ENCODE measurements around the gene TGFA. TPM values are rescaled to one million over a fixed set of nuclear protein-coding genes. Genes with fewer than 3 reads are reported as not detected.
A peak's percentile ranks its signal among the peaks of the same experiment; 100 is the strongest.

Gene TGFA
- total RNA-seq, 2 donors from 2014 or later: 2.0 to 3.2 TPM

DNA sequence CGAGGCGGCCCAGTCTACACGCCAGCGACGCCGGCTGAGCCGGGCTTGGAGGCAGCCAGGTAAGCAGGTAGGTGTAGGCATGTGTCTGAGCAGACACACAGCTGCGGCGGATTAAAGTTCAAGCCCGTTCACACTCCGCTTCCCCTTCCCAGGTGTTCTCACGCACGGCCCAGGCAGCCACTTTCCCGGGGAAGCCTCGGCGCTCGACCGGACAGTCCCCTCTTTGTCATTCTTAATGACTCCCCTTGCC is 367 bp downstream of the TGFA start:
- H3K27ac ChIP-seq (ENCODE audit: low read depth, low read length): no peak overlapping the region
- peaks cover 62% of the 10 kb centered on the region for H3K27me3 ChIP-seq (ENCODE audit: control insufficient read depth, insufficient read depth, low read length, poor library complexity, severe bottlenecking)
- Mint-ChIP-seq H3K27me3 (ENCODE audit: insufficient read depth) (peaks cover 49% of the 10 kb centered on the region), H3K36me3 (ENCODE audit: low read depth) (no peaks in the 10 kb centered on the region), H3K27ac (peak overlapping the region; percentile 85), H3K4me1 (peaks cover 31% of the 10 kb centered on the region), H3K4me3 (peak overlapping the region; percentile 82), H3K9me3 (no peaks in the 10 kb centered on the region)
- peak; percentile 88 for DNase-seq
- no peaks in the 10 kb centered on the region for H3K36me3 ChIP-seq (ENCODE audit: control insufficient read depth, insufficient read depth, low read length)
- H3K4me1 ChIP-seq (ENCODE audit: control insufficient read depth, insufficient read depth, low read length): peaks cover 10% of the 10 kb centered on the region
- no peak overlapping the region for H3K9ac ChIP-seq (ENCODE audit: extremely low read depth, low read length, poor library complexity, severe bottlenecking)
- H3K4me3 ChIP-seq (ENCODE audit: low read length): peak overlapping the region; percentile 84
- TF ChIP-seq, protein P1, sequence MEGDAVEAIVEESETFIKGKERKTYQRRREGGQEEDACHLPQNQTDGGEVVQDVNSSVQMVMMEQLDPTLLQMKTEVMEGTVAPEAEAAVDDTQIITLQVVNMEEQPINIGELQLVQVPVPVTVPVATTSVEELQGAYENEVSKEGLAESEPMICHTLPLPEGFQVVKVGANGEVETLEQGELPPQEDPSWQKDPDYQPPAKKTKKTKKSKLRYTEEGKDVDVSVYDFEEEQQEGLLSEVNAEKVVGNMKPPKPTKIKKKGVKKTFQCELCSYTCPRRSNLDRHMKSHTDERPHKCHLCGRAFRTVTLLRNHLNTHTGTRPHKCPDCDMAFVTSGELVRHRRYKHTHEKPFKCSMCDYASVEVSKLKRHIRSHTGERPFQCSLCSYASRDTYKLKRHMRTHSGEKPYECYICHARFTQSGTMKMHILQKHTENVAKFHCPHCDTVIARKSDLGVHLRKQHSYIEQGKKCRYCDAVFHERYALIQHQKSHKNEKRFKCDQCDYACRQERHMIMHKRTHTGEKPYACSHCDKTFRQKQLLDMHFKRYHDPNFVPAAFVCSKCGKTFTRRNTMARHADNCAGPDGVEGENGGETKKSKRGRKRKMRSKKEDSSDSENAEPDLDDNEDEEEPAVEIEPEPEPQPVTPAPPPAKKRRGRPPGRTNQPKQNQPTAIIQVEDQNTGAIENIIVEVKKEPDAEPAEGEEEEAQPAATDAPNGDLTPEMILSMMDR (conservative IDR thresholded peaks at IDR 0.05): no peak
- H3K9me3 ChIP-seq (ENCODE audit: control insufficient read depth, low read length): no peaks in the 10 kb centered on the region
- WGBS, 2 experiments (ENCODE audit: insufficient coverage in 1 of 2, insufficient read length in 1 of 2): 0% methylated on average over 11 to 18 of the region's 18 CpGs

DNA sequence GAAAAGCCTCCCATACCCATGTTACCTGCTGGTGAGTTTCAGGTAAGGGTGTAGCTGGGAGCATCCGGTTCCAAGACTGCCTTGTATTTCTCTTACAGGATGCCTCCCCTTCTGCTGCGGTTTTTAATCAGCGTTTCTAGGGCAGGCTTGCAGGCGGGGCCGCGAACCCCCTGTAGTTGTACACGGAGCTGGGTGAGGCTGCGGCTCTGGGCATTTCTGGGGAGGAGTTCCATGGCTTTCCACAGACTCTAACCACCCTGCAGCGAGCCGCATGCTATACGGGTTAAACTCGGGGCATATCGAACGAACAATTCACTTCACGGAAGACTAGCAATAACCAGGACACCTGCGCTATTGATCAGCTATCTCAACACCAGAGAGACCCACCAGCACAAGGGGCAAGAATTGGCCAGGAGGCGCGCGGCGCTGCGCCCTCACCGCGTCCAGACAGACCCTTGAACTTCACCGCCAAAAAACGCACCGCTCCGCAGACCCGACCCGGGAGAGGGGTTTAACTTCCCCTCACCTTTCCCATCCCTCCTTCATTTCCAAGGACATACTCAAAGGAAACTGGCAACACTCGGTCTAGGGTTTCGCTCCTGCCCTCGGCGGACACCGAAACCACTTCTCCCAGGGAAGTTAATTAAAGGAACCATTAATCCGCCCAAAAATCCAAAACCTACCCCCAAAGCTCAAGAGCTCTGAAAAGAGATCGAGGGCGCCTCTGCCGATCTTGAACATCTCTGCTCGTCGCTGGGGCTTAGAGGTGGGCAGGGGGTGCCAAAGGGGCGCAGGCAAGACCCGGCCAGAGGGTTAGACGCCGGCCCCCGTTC is 909 bp downstream of the TGFA start:
- Histone ChIP-seq H3K9me3 (ENCODE audit: control insufficient read depth, low read length) (no peaks in the 10 kb centered on the region), H3K4me3 (ENCODE audit: low read length) (peak overlapping the region; percentile 84), H3K36me3 (ENCODE audit: control insufficient read depth, insufficient read depth, low read length) (no peaks in the 10 kb centered on the region), H3K9ac (ENCODE audit: extremely low read depth, low read length, poor library complexity, severe bottlenecking) (no peak overlapping the region), H3K4me1 (ENCODE audit: control insufficient read depth, insufficient read depth, low read length) (peaks cover 10% of the 10 kb centered on the region), H3K27ac (ENCODE audit: low read depth, low read length) (no peak overlapping the region), H3K27me3 (ENCODE audit: control insufficient read depth, insufficient read depth, low read length, poor library complexity, severe bottlenecking) (peaks cover 62% of the 10 kb centered on the region)
- peak overlapping the region; percentile 82 for H3K4me3 Mint-ChIP-seq
- H3K27ac Mint-ChIP-seq: peak overlapping the region; percentile 85
- no peaks in the 10 kb centered on the region for H3K36me3 Mint-ChIP-seq (ENCODE audit: low read depth)
- WGBS, 2 experiments (ENCODE audit: insufficient coverage in 1 of 2, insufficient read length in 1 of 2): 3 to 4% methylated on average over 15 to 45 of the region's 45 CpGs
- TF ChIP-seq, protein P1 (conservative IDR thresholded peaks at IDR 0.05): no peak
- peak; percentile 71 for DNase-seq
- no peaks in the 10 kb centered on the region for H3K9me3 Mint-ChIP-seq
- peaks cover 49% of the 10 kb centered on the region for H3K27me3 Mint-ChIP-seq (ENCODE audit: insufficient read depth)
- peaks cover 29% of the 10 kb centered on the region for H3K4me1 Mint-ChIP-seq

DNA sequence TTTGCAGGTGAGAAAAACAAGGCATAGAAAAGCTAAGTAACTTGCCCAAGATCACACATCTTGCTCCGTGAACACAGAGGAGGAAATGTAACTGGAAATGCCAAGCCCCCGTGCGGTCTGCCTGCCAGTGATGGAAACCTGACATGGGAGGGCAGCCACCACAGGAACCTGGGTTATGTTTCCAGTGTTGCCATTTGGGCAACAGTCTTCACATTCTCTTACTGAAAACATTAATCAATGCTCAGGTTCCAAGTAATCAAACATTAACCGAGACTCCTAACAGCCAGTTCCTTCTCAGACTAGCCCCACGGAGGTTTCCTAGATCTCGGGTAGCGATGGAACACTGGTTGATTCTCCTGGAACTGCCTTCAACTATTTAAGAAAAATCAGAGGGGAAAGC is 2.5 kb downstream of the TGFA start:
- no peaks in the 10 kb centered on the region for H3K36me3 ChIP-seq (ENCODE audit: control insufficient read depth, insufficient read depth, low read length)
- TF ChIP-seq, protein P1 (conservative IDR thresholded peaks at IDR 0.05): no peak
- peaks cover 19% of the 10 kb centered on the region for H3K4me1 Mint-ChIP-seq
- no peak overlapping the region for H3K4me3 Mint-ChIP-seq
- DNase-seq: no peak
- H3K27ac ChIP-seq (ENCODE audit: low read depth, low read length): no peak overlapping the region
- WGBS, 2 experiments (ENCODE audit: insufficient coverage in 1 of 2, insufficient read length in 1 of 2): 88 to 94% methylated on average over 5 to 7 of the region's 7 CpGs
- H3K9ac ChIP-seq (ENCODE audit: extremely low read depth, low read length, poor library complexity, severe bottlenecking): no peak overlapping the region
- no peaks in the 10 kb centered on the region for H3K9me3 Mint-ChIP-seq
- no peaks in the 10 kb centered on the region for H3K4me1 ChIP-seq (ENCODE audit: control insufficient read depth, insufficient read depth, low read length)
- no peaks in the 10 kb centered on the region for H3K36me3 Mint-ChIP-seq (ENCODE audit: low read depth)
- peaks cover 56% of the 10 kb centered on the region for H3K27me3 ChIP-seq (ENCODE audit: control insufficient read depth, insufficient read depth, low read length, poor library complexity, severe bottlenecking)
- H3K27me3 Mint-ChIP-seq (ENCODE audit: insufficient read depth): peaks cover 49% of the 10 kb centered on the region
- no peak overlapping the region for H3K4me3 ChIP-seq (ENCODE audit: low read length)
- H3K27ac Mint-ChIP-seq: no peak overlapping the region
- H3K9me3 ChIP-seq (ENCODE audit: control insufficient read depth, low read length): no peaks in the 10 kb centered on the region
